Stomach (tissue), 4 donors: Measurements from ENCODE around the gene SNN.

Source experiments
- POLR2A ChIP-seq, 4 donors: fragments of 450-650 bp; IDR thresholded peaks; one replicate each; pipeline ENCODE4 v1.6.1; 2016; ENCODE audit warnings: antibody characterized with exemption in 4 of 4, control low read depth in 2 of 4, mild to moderate bottlenecking in 1 of 4, moderate library complexity in 1 of 4
- POLR2AphosphoS5 ChIP-seq, 3 donors: sonication (generic); formaldehyde crosslinking; IDR thresholded peaks; one replicate each; pipeline ENCODE4 v1.6.1; 2016; ENCODE audit warnings: antibody characterized with exemption in 3 of 3

DNA sequence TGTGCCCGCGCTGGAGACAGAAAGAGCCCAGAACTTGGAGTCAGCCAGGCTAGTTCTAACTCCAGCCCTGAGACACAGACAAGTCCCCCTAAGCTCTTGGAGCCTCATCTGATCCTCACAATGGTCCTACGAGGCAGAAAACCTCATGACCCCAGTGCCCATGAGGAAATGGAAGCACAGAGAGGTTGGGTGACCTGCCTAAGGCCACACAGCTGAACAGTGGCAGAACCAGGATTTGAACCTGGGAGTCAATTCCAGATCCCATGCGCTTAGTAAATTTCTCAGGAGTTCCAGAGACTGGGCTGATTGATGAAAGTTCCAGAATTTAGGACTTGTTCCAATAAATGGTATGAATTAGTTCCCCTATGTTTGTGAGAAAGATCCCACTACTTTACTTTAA is 42.5 kb upstream of the SNN start:
- no peak for TF ChIP-seq POLR2AphosphoS5 (IDR thresholded peaks at IDR 0.05)
- no peak for TF ChIP-seq POLR2A (IDR thresholded peaks at IDR 0.05)
